Spinal cord (tissue), 10 donors: ENCODE measurements around the gene TEX2. TPM values are rescaled to one million over a fixed set of nuclear protein-coding genes. Genes with fewer than 3 reads are reported as not detected.
"Not testable (repeated sequence)": the region's sequence is repeated elsewhere in the genome, so short reads cannot be mapped to it uniquely, and the experiment has no call there.

Source experiments
- DNase-seq, 6 donors: peaks; one replicate each; pipeline versions ENCODE4 v3.0.0 to v3.0.0-alpha.2; 2013 to 2015; ENCODE audit warnings: low spot score in 6 of 6, low read depth in 4 of 6
- H3K27ac ChIP-seq: one replicate; pipeline ENCODE4 v1.5.1; 2013; ENCODE audit warnings: low read depth, low read length, control low read depth
- H3K27me3 ChIP-seq: one replicate; pipeline ENCODE4 v1.6.1; 2013; ENCODE audit warnings: low read length; ENCODE audit not compliant: control insufficient read depth, insufficient read depth
- H3K36me3 ChIP-seq: one replicate; pipeline ENCODE4 v1.6.1; 2013; ENCODE audit warnings: low read length; ENCODE audit not compliant: control insufficient read depth, insufficient read depth
- H3K4me1 ChIP-seq: one replicate; pipeline ENCODE4 v1.6.1; 2013; ENCODE audit warnings: low read length; ENCODE audit not compliant: control insufficient read depth, insufficient read depth
- H3K4me3 ChIP-seq: one replicate; pipeline ENCODE4 v1.5.1; 2013; ENCODE audit warnings: low read depth, low read length, control low read depth
- H3K9me3 ChIP-seq: one replicate; pipeline ENCODE4 v1.6.1; 2013; ENCODE audit warnings: low read length; ENCODE audit not compliant: control insufficient read depth, insufficient read depth
- WGBS: methylation state at CpG from one replicate; pipeline ENCODE4 v1.1.5; 2013; ENCODE audit warnings: missing lambda C conversion rate; ENCODE audit not compliant: insufficient coverage; 5-methylcytosine and 5-hydroxymethylcytosine counted together
- polyA plus RNA-seq, 2 donors: library from polyadenylated mRNA; unstranded; fragments of 120-200 nt; gene quantifications; one replicate each; pipeline ENCODE4 v1.2.1, GENCODE V29; 2013; ENCODE audit not compliant: insufficient read length in 2 of 2
- total RNA-seq, 2 donors: library from RNA; depleted of rRNA in 1 of 2; stranded (reverse); fragments of 120-200 nt in 1 of 2; fragments of >200 nt in 1 of 2; gene quantifications; one replicate each; pipeline versions ENCODE4 v1.2.3 to v1.2.4, GENCODE V29; 2013 to 2014
- donor health status: healthy.

The TEX2 gene
- total and polyA plus RNA-seq, 4 donors = 35.4 to 54.9 (median 38.5) TPM

GRCh38 chr17:64230791-64231408 is 32.2 kb downstream of the TEX2 start:
- H3K27ac ChIP-seq = peak overlapping the region; percentile 78
- no peaks in the 10 kb centered on the region for H3K27me3 ChIP-seq
- H3K36me3 ChIP-seq = no peaks in the 10 kb centered on the region
- no CpG with 5 or more reads among the region's 1 CpG for WGBS
- no peak overlapping the region for H3K4me3 ChIP-seq
- no peaks in the 10 kb centered on the region for H3K9me3 ChIP-seq
- peak in 1 of 6 donors; percentile 50 for DNase-seq
- H3K4me1 ChIP-seq = peaks cover 7% of the 10 kb centered on the region

GRCh38 chr17:64229815-64230728 is 33.0 kb downstream of the TEX2 start:
- no peak overlapping the region for H3K4me3 ChIP-seq
- no peaks in the 10 kb centered on the region for H3K9me3 ChIP-seq
- no peaks in the 10 kb centered on the region for H3K27me3 ChIP-seq
- peaks cover 7% of the 10 kb centered on the region for H3K4me1 ChIP-seq
- H3K27ac ChIP-seq = peak overlapping the region; percentile 78
- DNase-seq = no peak
- H3K36me3 ChIP-seq = no peaks in the 10 kb centered on the region
- 63% methylated on average over 5 of the region's 8 CpGs for WGBS

GRCh38 chr17:64226132-64226531 is 36.9 kb downstream of the TEX2 start:
- no peaks in the 10 kb centered on the region for H3K36me3 ChIP-seq
- H3K9me3 ChIP-seq = no peaks in the 10 kb centered on the region
- no CpG with 5 or more reads among the region's 1 CpG for WGBS
- peaks cover 5% of the 10 kb centered on the region for H3K4me1 ChIP-seq
- H3K4me3 ChIP-seq = no peak overlapping the region
- DNase-seq = no peak
- no peak overlapping the region for H3K27ac ChIP-seq
- no peaks in the 10 kb centered on the region for H3K27me3 ChIP-seq

GRCh38 chr17:64225410-64225809 is 37.6 kb downstream of the TEX2 start:
- Histone ChIP-seq H3K27ac (no peak overlapping the region), H3K9me3 (no peaks in the 10 kb centered on the region), H3K4me3 (no peak overlapping the region), H3K4me1 (peaks cover 3% of the 10 kb centered on the region), H3K36me3 (no peaks in the 10 kb centered on the region), H3K27me3 (no peaks in the 10 kb centered on the region)
- DNase-seq = no peak
- WGBS = no CpG with 5 or more reads among the region's 3 CpGs

GRCh38 chr17:64223931-64224629 is 39.0 kb downstream of the TEX2 start:
- 56% methylated on average over 2 of the region's 4 CpGs for WGBS
- no peak overlapping the region for H3K4me3 ChIP-seq
- DNase-seq = peak in 1 of 6 donors; percentile 54

GRCh38 chr17:64223283-64223682 is 39.8 kb downstream of the TEX2 start:
- no peaks in the 10 kb centered on the region for H3K4me1 ChIP-seq
- no peak overlapping the region for H3K4me3 ChIP-seq
- no peaks in the 10 kb centered on the region for H3K9me3 ChIP-seq
- no peaks in the 10 kb centered on the region for H3K36me3 ChIP-seq
- no peak overlapping the region for H3K27ac ChIP-seq
- DNase-seq = no peak
- no CpG with 5 or more reads among the region's 2 CpGs for WGBS
- H3K27me3 ChIP-seq = no peaks in the 10 kb centered on the region

More at GRCh38 chr17:64223931-64224629, 39.0 kb downstream of the TEX2 start:
- no peaks in the 10 kb centered on the region for H3K9me3 ChIP-seq
- H3K27me3 ChIP-seq = no peaks in the 10 kb centered on the region
- H3K4me1 ChIP-seq = no peaks in the 10 kb centered on the region
- no peak overlapping the region for H3K27ac ChIP-seq
- no peaks in the 10 kb centered on the region for H3K36me3 ChIP-seq

GRCh38 chr17:64221679-64222078 is 41.4 kb downstream of the TEX2 start:
- Histone ChIP-seq H3K36me3 (no peaks in the 10 kb centered on the region), H3K9me3 (no peaks in the 10 kb centered on the region), H3K4me1 (peaks cover 10% of the 10 kb centered on the region), H3K27ac (no peak overlapping the region), H3K4me3 (no peak overlapping the region), H3K27me3 (no peaks in the 10 kb centered on the region)
- WGBS = no CpG with 5 or more reads among the region's 1 CpG
- DNase-seq = no peak

GRCh38 chr17:64220604-64221003 is 42.5 kb downstream of the TEX2 start:
- H3K9me3 ChIP-seq, H3K27ac ChIP-seq, H3K36me3 ChIP-seq, DNase-seq, H3K27me3 ChIP-seq, H3K4me3 ChIP-seq: not testable (repeated sequence)
- no CpG with 5 or more reads among the region's 1 CpG for WGBS
- H3K4me1 ChIP-seq = peaks cover 15% of the 10 kb centered on the region

GRCh38 chr17:64219571-64219970 is 43.5 kb downstream of the TEX2 start:
- WGBS = no CpG with 5 or more reads among the region's 2 CpGs
- Histone ChIP-seq H3K36me3 (no peaks in the 10 kb centered on the region), H3K27ac (no peak overlapping the region), H3K4me1 (peaks cover 15% of the 10 kb centered on the region), H3K9me3 (no peaks in the 10 kb centered on the region), H3K27me3 (no peaks in the 10 kb centered on the region), H3K4me3 (no peak overlapping the region)
- no peak for DNase-seq
